GM12878 (cell line): ENCODE measurements around the gene OCA2. TPM values are rescaled to one million over a fixed set of nuclear protein-coding genes. Genes with fewer than 3 reads are reported as not detected.

Source experiments
- ATAC-seq: fragments of 200-7000 bp; cut with Tn5 transposase; 3 replicates; pipeline ENCODE4 v1.9.1; 2020; ENCODE audit warnings: mild to moderate bottlenecking, moderate library complexity
- BruUV-seq: library from RNA; stranded (reverse); fragments of 400-500 nt; replicated peaks from 2 replicates; lab custom pipeline; 2021; lab: Mats Ljungman, UMichigan
- CTCF ChIA-PET: fragments of 300-600 bp; sonication (Branson Sonifier 250); formaldehyde crosslinking; extraction: SDS; loops from one replicate; lab custom pipeline; 2021; ENCODE audit warnings: inconsistent platforms; lab: Yijun Ruan, JAX
- POLR2A ChIA-PET: fragments of 350-600 bp; formaldehyde crosslinking; extraction: SDS; loops from one replicate; lab custom pipeline; 2021; ENCODE audit warnings: inconsistent platforms; lab: Charles Lee
- RAD21 ChIA-PET: fragments of 300-600 bp; sonication (Branson Sonifier 250); formaldehyde crosslinking; loops from one replicate; lab custom pipeline; 2023; ENCODE audit warnings: antibody characterized with exemption; ENCODE audit not compliant: unreplicated experiment; lab: Charles Lee
- SMC1A ChIA-PET: fragments of 300-600 bp; sonication (Branson Sonifier 250); formaldehyde crosslinking; loops from one replicate; lab custom pipeline; 2023; ENCODE audit not compliant: unreplicated experiment, uncharacterized antibody; lab: Charles Lee
- DNase-seq: peaks from one replicate; pipeline ENCODE4 v3.0.0-alpha.2; 2011; ENCODE audit warnings: low read depth, low spot score
- FAIRE-seq: peaks from 3 replicates; lab custom pipeline; 2011; peaks lifted over from hg19 to GRCh38; lab: Jason Lieb, UNC
- H2AFZ ChIP-seq: 2 replicates; pipeline ENCODE4 v1.6.0; 2011; ENCODE audit warnings: low read depth, low read length, control low read depth; ENCODE audit not compliant: control insufficient read depth
- H3K27ac ChIP-seq: 2 replicates; pipeline ENCODE4 v1.5.1; 2011; ENCODE audit warnings: control low read depth; ENCODE audit not compliant: control insufficient read depth, insufficient read depth
- H3K27me3 ChIP-seq, 2 experiments: replicated peaks in 1 of 2; 2 replicates each; pipeline versions ENCODE4 v1.6.0 to v1.6.1; 2011; ENCODE audit warnings: low read length in 1 of 2; ENCODE audit not compliant: control insufficient read depth in 2 of 2, insufficient read depth in 2 of 2
- H3K36me3 ChIP-seq, 2 experiments: 2 replicates each; pipeline ENCODE4 v1.5.1; 2011; ENCODE audit warnings: low read length in 1 of 2; ENCODE audit not compliant: control insufficient read depth in 2 of 2, insufficient read depth in 2 of 2
- H3K4me1 ChIP-seq: 2 replicates; pipeline ENCODE4 v1.6.1; 2011; ENCODE audit warnings: mild to moderate bottlenecking, low read length, moderate library complexity, mixed read lengths; ENCODE audit not compliant: control insufficient read depth, insufficient read depth
- H3K4me2 ChIP-seq: 2 replicates; pipeline ENCODE4 v1.6.0; 2011; ENCODE audit warnings: control low read depth; ENCODE audit not compliant: control insufficient read depth, insufficient read depth
- H3K4me3 ChIP-seq: fragments of 200-600 bp; sonication (generic); 2 replicates; pipeline ENCODE4 v1.5.1; 2016
- H3K79me2 ChIP-seq: 2 replicates; pipeline ENCODE4 v1.6.0; 2011; ENCODE audit warnings: low read length; ENCODE audit not compliant: control insufficient read depth, insufficient read depth
- H3K9ac ChIP-seq: 2 replicates; pipeline ENCODE4 v1.8.0; 2011; ENCODE audit warnings: low read length, control low read depth, mixed read lengths; ENCODE audit not compliant: control insufficient read depth, insufficient read depth
- H3K9me3 ChIP-seq: replicated peaks from 3 replicates; pipeline ENCODE4 v1.5.1; 2011; ENCODE audit warnings: mild to moderate bottlenecking, low read length; ENCODE audit not compliant: control insufficient read depth, insufficient read depth
- H4K20me1 ChIP-seq: 2 replicates; pipeline ENCODE4 v1.6.0; 2011; ENCODE audit not compliant: control insufficient read depth, insufficient read depth
- ATF2 ChIP-seq: IDR thresholded peaks from 2 replicates; pipeline ENCODE4 v1.6.1; 2012; ENCODE audit warnings: low read length, inconsistent platforms
- BCL11A ChIP-seq: IDR thresholded peaks from 2 replicates; pipeline ENCODE4 v1.6.1; 2011; ENCODE audit warnings: low read depth, low read length
- BCL3 ChIP-seq: IDR thresholded peaks from 2 replicates; pipeline ENCODE4 v1.6.1; 2011; ENCODE audit warnings: borderline replicate concordance, low read depth, mild to moderate bottlenecking, moderate library complexity, low read length; ENCODE audit not compliant: insufficient read depth, poor library complexity, severe bottlenecking
- CHD4 ChIP-seq: fragments of 200-600 bp; sonication (generic); IDR thresholded peaks from 2 replicates; pipeline ENCODE4 v1.6.1; 2016; ENCODE audit warnings: mild to moderate bottlenecking
- DPF2 ChIP-seq: fragments of 450-650 bp; IDR thresholded peaks from 2 replicates; pipeline ENCODE4 v1.6.1; 2017; ENCODE audit warnings: mild to moderate bottlenecking
- EGR1 ChIP-seq, 2 experiments: IDR thresholded peaks; 1 replicate in 1 of 2; 2 replicates in 1 of 2; pipeline ENCODE4 v1.6.1; 2011 to 2012; ENCODE audit warnings: low read depth in 2 of 2, low read length in 2 of 2, borderline replicate concordance in 1 of 2, mild to moderate bottlenecking in 1 of 2, moderate library complexity in 1 of 2
- ESRRA ChIP-seq: IDR thresholded peaks from 2 replicates; pipeline ENCODE4 v1.6.1; 2012; ENCODE audit warnings: mild to moderate bottlenecking, low read length, improper control_type of control experiment
- ETV6 ChIP-seq, 2 experiments: fragments of 450-650 bp in 1 of 2; IDR thresholded peaks in 1 of 2; conservative IDR thresholded peaks in 1 of 2; 2 replicates each; pipeline ENCODE4 v1.6.1; 2014; ENCODE audit warnings: antibody characterized with exemption in 1 of 2, borderline replicate concordance in 1 of 2, low read depth in 1 of 2, mild to moderate bottlenecking in 1 of 2, moderate library complexity in 1 of 2
- FOXM1 ChIP-seq: IDR thresholded peaks from 2 replicates; pipeline ENCODE4 v1.6.1; 2012; ENCODE audit warnings: low read depth, mild to moderate bottlenecking, inconsistent platforms, low read length, moderate library complexity
- NR2C2 ChIP-seq: IDR thresholded peaks from 2 replicates; pipeline ENCODE4 v1.6.1; 2011; ENCODE audit warnings: borderline replicate concordance, low read depth; ENCODE audit not compliant: control insufficient read depth, insufficient read length
- PAX8 ChIP-seq: fragments of 450-650 bp; IDR thresholded peaks from 2 replicates; pipeline ENCODE4 v1.6.1; 2017; ENCODE audit warnings: mild to moderate bottlenecking, moderate library complexity
- PKNOX1 ChIP-seq: fragments of 450-650 bp; IDR thresholded peaks from 2 replicates; pipeline ENCODE4 v1.6.1; 2016; ENCODE audit warnings: mild to moderate bottlenecking
- SMAD1 ChIP-seq: fragments of 450-650 bp; IDR thresholded peaks from 2 replicates; pipeline ENCODE4 v1.6.1; 2018; ENCODE audit warnings: mild to moderate bottlenecking, low read depth; ENCODE audit not compliant: partially characterized antibody
- TCF12 ChIP-seq: IDR thresholded peaks from 2 replicates; pipeline ENCODE4 v1.6.1; 2011; ENCODE audit warnings: low read depth, mild to moderate bottlenecking, low read length
- ZNF24 ChIP-seq: fragments of 450-650 bp; IDR thresholded peaks from 2 replicates; pipeline ENCODE4 v1.6.1; 2017; ENCODE audit warnings: antibody characterized with exemption, mild to moderate bottlenecking
- ZNF274 ChIP-seq: IDR thresholded peaks from one replicate; pipeline ENCODE4 v1.8.0; 2011; ENCODE audit not compliant: insufficient read length, insufficient read depth
- ZNF592 ChIP-seq: fragments of 450-650 bp; IDR thresholded peaks from 2 replicates; pipeline ENCODE4 v1.6.1; 2017; ENCODE audit warnings: mild to moderate bottlenecking, moderate library complexity
- WGBS: methylation state at CpG from one replicate; pipeline ENCODE4 v1.1.6; 2016; ENCODE audit warnings: low lambda C conversion rate; ENCODE audit not compliant: insufficient replicate concordance, insufficient coverage; ENCODE audit errors: missing lambda C conversion rate; 5-methylcytosine and 5-hydroxymethylcytosine counted together
- in situ Hi-C: fragments of 300-500 bp; cut with MboI; formaldehyde crosslinking; loops from 9 replicates; pipeline ENCODE4 v1.14.3; 2018; ENCODE audit warnings: mixed read lengths
- intact Hi-C: fragments of 100-400 bp; cut with micrococcal nuclease; formaldehyde crosslinking; loops from one replicate; pipeline ENCODE4 v1.14.2; 2022; ENCODE audit not compliant: unreplicated experiment
- polyA plus RNA-seq, 11 experiments: library from polyadenylated mRNA; depleted of rRNA in 4 of 11; unstranded in 6 of 11; stranded (reverse) in 5 of 11; fragments of >200 nt; fragmentation: Nextera tagmentation in 4 of 11; fragmentation: Illumina TruSeq in 1 of 11; extraction: Ambion mirVana in 4 of 11; extraction: Trizol in 1 of 11; gene quantifications; 1 replicate in 1 of 11; 2 replicates in 10 of 11; pipeline versions ENCODE4 v1.2.1 to v1.2.3, GENCODE V29; 2011 to 2016; ENCODE audit warnings: inconsistent platforms in 2 of 11, missing spikeins in 2 of 11, low read depth in 1 of 11
- total RNA-seq, 4 experiments: library from RNA; depleted of rRNA in 3 of 4; stranded (reverse); fragments of >200 nt in 3 of 4; fragmentation: Illumina TruSeq in 1 of 4; extraction: Trizol in 1 of 4; gene quantifications; 2 replicates each; pipeline versions ENCODE4 v1.2.1 to v1.2.3, GENCODE V29; 2013 to 2021

Gene OCA2
- total and polyA plus RNA-seq, 10 of the 15 experiments (the other 5 are each of a cell fraction or from before 2014, with no cell fraction given) = 0.04 to 1.8 TPM; not detected in 8

- POLR2A ChIA-PET = no interaction called here
- WGBS = 46% methylated on average over 8 of the region's 8 CpGs
- CTCF ChIA-PET = no interaction called here
- in situ Hi-C loops (no loop called here), intact Hi-C loops (no loop called here)
- Histone ChIP-seq H3K27ac (no peak overlapping the region), H3K36me3 (no peaks in the 10 kb centered on the region), H3K27me3 (no peaks in the 10 kb centered on the region), H3K4me3 (no peak overlapping the region), H3K4me2 (no peak overlapping the region), H2AFZ (no peak overlapping the region), H3K79me2 (no peaks in the 10 kb centered on the region), H3K9me3 (no peaks in the 10 kb centered on the region; the same call in 2 of the 3 replicates), H4K20me1 (no peaks in the 10 kb centered on the region), H3K9ac (no peak overlapping the region), H3K4me1 (no peaks in the 10 kb centered on the region)
- DNase-seq = no peak
- ATAC-seq = no peak
- no peak for TF ChIP-seq BCL11A
- TF ChIP-seq ZNF274 = no peak
- no peak for TF ChIP-seq NR2C2
- TF ChIP-seq TCF12 = no peak
- TF ChIP-seq PAX8 = no peak
- TF ChIP-seq FOXM1 = no peak
- TF ChIP-seq EGR1 (IDR thresholded peaks at IDR 0.05; ENCODE audit: borderline replicate concordance in 1 of 2, low read depth in 2 of 2, low read length in 2 of 2) = no peak
- TF ChIP-seq ATF2 = no peak
- TF ChIP-seq ZNF24 = no peak
- no peak for TF ChIP-seq ETV6 (conservative IDR thresholded peaks at IDR 0.05 in 1 of 2, IDR thresholded peaks at IDR 0.05 in 1 of 2; ENCODE audit: borderline replicate concordance in 1 of 2, low read depth in 1 of 2)
- no peak for TF ChIP-seq CHD4
- no peak for TF ChIP-seq PKNOX1
- no peak for TF ChIP-seq SMAD1
- TF ChIP-seq ESRRA = no peak
- no peak for TF ChIP-seq ZNF592
- no peak for TF ChIP-seq BCL3
- no peak for TF ChIP-seq DPF2
- FAIRE-seq = no peak
- BruUV-seq = no TSS peak
- RAD21 ChIA-PET = no interaction called here
- SMC1A ChIA-PET = no interaction called here
These were observed 284.1 kb downstream of the OCA2 start for GRCh38 chr15:27815035-27815434.
